LNCAP (cell line): ENCODE measurements around the gene GPR32.

Experiments
- TF ChIP-seq, protein P1 (sequence below): fragments of 450-650 bp; IDR thresholded peaks from 2 replicates; pipeline ENCODE4 v1.5.1; 2017; ENCODE audit warnings: mild to moderate bottlenecking

Gene GPR32

DNA sequence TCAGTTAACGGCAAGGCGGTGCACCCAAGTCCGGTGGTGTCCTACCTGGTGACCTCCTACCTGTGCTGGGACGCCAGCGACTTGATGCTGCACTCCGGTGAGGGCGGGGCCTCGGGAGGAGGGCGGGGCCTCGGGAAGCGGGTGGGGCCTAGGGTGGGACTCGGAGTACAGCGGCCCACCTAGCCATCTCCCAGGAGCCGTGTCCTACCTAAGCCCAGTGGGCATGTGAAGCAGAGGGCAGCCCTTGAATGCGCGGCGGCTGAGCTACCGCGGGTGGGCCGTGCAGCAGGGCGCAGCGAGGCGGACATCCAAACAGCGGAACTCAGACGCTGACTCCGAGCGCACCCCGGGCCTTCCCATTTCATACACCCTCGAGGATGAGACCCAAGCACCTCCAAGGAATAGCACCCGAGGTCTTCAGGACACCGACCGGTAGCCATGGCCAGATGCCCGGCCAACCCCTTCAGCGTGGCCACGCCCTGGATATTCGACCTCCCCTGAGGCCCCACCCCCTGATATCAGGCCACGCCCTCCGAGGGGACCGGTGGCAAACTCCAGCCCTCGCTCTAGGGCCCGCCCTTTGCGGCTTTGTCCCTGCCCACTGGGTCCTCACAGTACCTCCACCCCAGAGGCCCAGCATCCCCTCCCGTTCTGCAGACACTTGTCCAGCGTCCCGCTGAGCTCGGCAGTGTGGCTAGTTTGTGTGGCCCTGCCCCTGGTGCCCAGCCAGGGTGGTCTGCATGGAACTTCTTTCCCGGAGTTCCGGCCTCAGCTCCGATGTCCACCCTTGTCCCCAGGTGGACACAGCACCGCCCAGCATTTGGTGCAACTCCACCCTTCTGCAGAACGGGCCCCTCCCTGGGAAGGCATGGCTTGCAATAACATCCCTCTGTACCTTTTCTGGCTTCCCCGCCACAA is 47.9 kb downstream of the GPR32 start:
- TF ChIP-seq, protein P1, sequence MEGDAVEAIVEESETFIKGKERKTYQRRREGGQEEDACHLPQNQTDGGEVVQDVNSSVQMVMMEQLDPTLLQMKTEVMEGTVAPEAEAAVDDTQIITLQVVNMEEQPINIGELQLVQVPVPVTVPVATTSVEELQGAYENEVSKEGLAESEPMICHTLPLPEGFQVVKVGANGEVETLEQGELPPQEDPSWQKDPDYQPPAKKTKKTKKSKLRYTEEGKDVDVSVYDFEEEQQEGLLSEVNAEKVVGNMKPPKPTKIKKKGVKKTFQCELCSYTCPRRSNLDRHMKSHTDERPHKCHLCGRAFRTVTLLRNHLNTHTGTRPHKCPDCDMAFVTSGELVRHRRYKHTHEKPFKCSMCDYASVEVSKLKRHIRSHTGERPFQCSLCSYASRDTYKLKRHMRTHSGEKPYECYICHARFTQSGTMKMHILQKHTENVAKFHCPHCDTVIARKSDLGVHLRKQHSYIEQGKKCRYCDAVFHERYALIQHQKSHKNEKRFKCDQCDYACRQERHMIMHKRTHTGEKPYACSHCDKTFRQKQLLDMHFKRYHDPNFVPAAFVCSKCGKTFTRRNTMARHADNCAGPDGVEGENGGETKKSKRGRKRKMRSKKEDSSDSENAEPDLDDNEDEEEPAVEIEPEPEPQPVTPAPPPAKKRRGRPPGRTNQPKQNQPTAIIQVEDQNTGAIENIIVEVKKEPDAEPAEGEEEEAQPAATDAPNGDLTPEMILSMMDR, result no peak

DNA sequence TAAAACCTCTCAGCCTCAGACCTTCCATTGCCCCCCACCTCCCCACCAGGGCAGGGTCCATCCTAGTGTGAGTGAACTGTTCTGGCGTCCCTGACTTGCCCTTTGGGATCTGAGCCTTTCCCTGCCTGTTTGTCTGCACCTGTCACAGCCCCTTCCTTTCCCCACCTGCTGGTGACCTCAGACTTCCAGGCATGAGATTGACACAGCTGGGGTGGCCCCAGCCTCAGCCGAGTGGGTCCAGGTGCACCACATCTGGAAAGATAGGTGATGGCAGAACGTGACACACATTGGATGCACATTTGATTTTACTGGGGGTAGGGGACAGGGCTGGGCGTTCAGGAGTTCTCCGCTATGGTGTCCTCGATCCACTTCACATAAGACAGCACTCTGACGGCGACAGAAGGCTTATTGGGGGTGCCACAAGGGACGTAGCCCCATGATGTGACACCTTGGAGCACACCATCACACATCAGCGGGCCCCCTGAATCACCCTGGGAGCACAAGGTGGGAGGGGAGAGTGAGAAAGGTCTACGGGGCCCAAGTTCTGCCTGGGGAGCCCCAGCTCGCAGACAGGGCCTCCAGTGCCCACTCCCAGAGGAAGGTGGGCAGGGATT is 48.7 kb downstream of the GPR32 start:
- TF ChIP-seq, protein P1, result no peak

DNA sequence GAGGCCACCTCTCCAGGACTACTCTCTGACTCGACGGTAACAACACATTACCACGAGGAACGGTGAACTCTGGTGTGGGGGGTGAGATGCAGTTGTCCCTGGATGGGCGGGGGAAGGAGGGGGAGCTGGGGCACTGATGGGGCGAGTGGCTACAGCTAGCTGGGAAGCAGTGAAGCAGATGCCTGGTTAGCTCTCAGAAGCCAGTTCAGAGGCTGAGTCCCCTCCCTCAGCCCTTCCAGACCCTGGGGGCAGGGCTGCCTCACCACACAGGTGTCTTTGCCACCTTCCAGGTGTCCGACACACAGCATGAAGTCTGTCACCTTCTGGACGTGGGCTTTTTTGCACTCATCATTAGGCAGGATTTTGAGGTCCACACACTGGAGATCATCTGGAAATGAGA is 49.4 kb downstream of the GPR32 start:
- TF ChIP-seq, protein P1, result no peak

DNA sequence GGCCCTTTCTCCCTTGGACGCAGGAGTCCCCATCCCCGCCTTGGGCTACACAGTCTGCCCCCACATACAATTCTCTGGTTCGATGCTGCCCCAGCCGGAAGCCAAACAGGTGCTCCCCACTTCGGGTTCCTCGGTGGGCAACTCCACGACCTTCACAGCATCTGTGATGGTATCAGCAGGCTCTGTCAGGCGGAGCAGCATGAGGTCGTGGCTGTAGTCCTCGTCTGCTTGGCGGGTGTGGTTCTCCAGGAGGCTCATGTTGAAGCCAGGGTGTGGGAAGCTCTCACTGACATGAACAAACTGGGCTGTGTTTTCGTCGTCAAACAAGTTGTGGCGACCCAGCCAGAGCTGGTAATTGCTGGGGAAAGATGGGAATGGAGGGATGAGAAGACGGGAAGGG is 49.8 kb downstream of the GPR32 start:
- TF ChIP-seq, protein P1, result no peak

DNA sequence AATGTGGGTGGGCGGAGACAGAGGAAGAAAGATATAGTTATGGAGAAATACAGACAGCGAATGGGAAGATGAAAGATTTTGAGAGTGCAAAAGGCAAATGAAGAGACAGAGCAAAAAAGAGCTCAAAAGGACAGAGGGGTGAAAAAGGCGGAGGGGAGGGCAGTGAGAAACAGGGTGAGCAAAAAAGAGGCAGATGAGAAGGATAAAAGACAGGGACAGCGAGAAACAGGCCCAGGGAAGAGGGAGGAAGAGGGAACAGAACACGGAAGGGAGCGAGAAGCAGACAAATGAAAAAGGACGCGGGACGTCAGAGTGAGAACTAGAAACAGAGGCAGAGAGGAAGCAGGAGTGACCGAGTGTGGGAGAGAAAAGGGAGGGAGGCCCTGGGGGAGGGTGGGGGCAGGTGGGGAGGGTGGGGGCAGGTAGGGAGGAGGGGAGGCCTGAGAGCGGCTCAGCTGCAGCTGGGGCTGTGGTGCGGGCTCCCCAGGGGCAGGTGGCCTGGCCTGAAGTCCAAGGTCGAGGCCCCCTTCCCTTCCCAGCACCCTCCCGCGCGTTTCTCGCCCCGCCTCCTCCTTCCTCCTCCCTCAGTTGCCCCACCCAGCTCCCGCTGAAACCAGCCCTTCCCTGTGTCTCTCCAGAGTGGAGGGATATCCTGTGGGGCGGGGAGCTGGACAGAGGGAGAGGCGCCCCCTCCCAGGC is 50.4 kb downstream of the GPR32 start:
- TF ChIP-seq, protein P1, result no peak

DNA sequence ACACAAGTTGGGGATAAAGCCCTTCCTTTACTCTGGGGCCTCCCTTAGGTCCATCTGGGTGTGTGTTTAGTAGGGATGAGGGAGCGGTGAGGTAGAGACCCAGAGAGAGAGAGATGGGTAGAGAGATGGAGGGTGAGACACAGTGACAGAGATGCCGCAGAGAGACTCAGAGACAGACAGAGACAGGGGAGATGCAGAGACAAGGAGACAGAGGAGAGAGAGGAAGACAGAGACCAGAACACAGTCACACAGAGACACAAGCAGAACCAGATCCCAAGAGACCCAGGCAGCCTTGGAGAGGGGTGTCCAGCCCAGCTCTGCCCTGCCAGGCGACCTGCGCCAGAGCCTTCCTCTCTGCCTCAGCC is 51.0 kb downstream of the GPR32 start:
- TF ChIP-seq, protein P1, result no peak
